ENCODE measurements around the gene ANKEF1.
"Not testable (repeated sequence)": the region's sequence is repeated elsewhere in the genome, so short reads cannot be mapped to it uniquely, and the experiment has no call there.

Gene ANKEF1

DNA sequence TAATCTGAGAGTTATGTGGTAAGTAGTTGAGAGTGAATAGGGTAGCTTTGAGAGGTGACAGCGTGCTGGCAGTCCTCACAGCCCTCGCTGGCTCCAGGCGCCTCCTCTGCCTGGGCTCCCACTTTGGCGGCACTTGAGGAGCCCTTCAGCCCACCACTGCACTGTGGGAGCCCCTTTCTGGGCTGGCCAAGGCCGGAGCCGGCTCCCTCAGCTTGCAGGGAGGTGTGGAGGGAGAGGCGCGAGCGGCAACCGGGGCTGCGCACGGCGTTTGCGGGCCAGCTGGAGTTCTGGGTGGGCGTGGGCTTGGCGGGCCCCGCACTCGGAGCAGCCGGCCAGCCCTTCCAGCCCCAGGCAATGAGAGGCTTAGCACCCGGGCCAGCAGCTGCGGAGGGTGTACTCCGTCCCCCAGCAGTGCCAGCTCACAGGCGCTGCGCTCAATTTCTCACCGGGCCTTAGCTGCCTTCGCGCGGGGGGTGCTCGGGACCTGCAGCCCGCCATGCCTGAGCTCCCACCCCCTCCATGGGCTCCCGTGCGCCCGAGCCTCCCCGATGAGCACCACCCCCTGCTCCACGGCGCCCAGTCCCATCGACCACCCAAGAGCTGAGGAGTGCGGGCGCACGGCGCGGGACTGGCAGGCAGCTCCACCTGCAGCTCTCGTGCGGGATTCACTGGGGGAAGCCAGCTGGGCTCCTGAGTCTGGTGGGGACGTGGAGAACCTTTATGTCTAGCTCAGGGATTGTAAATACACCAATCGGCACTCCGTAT lies 3.2 kb upstream of the ANKEF1 start:
- in situ Hi-C loops (cut with HindIII; ENCODE audit: low sequenced_read_pairs): not testable (repeated sequence)

DNA sequence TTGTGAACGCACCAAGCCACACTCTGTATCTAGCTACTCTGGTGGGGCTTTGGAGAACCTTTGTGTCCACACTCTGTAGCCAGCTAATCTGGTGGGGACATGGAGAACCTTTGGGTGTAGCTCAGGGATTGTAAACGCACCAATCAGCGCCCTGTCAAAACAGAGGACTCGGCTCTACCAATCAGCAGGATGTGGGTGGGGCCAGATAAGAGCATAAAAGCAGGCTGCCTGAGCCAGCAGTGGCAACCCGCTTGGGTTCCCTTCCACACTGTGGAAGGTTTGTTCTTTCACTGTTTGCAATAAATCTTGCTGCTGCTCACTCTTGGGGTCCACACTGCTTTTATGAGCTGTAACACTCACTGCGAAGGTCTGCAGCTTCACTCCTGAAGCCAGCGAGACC lies 2.5 kb upstream of the ANKEF1 start:
- in situ Hi-C loops (cut with HindIII; ENCODE audit: low sequenced_read_pairs): not testable (repeated sequence)

DNA sequence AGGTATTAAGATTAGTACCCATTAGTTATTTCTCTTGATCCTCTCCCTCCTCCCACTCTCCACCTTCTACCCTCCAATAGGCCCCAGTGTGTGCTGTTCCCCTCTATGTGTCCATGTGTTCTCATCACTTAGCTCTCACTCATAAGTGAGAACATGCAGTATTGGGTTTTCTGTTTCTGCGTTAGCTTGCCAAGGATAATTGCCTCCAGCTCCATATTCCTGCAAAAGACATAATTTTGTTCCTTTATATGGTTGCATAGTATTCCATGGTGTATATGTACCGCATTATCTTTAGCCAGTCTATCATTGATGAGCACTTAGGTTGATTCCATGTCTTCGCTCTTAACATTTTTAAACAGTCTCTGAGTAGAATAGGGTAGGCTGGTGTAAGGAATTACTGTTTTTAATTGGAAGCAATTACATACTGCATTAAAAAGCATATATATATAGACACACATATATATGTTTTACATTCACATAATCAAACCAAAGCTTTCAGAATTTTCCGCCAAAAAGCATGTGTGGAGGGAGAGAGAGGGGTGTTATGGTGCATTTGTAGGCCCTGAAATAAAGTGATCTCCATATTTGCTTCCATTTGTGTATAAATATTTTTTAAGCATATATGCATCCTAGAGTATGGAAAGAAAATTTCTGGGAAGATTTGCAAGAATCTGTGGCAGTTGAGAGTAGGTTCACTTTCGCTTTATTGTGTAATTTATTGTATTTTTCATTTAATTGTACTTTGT lies 709 bp upstream of the ANKEF1 start:
- in situ Hi-C loops (cut with HindIII; ENCODE audit: low sequenced_read_pairs): no loop called here

DNA sequence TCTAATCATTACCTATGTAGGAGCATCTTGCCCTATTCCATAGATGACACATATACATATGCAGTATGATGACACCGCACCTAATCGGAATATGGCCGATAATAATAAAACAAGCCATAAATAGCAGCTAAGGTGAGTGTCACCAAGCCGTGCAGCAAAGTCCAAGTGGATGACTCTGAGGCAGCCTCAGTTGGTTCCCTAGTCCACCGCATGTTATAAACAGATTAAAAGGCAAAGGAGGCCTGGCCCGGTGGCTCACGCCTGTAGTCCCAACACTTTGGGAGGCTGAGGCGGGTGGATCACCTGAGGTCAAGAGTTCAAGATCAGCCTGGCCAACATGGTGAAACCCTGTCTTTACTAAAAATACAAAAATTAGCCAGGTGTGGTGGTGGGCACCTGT lies 1.5 kb downstream of the ANKEF1 start:
- in situ Hi-C loops (cut with HindIII; ENCODE audit: low sequenced_read_pairs): not testable (repeated sequence)

DNA sequence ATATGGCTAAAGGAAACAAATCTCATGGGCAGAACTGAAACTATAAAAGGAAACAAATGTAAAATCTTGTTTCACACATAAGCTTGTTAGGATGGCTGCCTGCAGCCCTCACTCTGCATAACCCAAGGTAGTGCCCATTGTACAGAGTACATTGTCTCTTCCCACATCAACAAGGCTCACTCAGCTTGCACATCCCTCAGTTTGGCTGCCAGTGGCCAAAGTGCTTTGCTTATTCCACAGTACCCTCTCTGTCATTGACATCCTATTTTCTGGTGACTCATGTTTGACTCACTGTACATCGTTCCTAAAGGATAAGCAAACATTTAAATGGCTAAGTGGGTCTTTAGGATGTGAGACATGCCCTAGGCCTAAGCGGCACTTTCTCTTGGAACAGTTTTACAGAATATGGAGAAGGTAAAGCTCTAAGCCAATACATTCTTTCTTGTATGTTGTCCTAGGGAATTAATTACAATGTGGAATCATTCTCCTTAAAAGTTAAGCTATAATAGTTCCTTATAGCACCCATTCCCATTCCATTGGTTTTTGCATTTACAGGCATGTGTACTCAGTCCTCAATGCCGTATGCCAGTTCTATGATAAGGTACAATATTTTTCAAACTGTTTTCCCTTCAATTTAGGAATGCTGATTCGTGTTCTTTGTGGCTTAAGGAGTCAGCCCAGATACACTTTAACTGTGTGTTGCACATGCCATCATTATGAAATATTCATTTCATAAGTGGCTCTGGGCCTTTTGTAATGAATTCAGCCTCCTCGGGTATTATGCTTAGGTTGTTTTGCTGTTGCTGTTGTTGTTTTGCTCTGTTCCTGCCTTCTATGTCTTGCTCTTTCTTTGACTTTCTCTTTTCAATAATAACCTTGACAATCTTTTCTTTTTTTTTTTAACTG lies 5.5 kb downstream of the ANKEF1 start:
- in situ Hi-C loops (cut with HindIII; ENCODE audit: low sequenced_read_pairs): no loop called here

DNA sequence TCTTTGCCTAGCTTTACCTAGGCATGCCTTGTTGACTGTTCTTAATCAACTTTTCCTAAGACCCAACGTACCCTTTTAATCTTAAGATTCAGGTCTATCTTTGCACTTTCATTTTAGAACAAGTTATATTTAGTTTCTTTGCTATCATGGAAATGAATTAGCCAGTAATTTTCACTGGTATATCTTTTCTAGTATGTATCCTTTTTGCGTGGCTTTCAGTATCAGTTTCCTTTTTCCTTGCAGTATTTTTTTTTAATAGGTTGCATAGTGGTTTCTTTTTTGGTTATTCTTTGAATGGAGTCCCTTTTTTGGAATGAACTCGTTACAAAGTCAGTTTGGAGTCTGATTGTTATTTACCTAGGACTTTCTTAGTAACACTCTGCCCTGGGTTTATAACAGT lies 7.3 kb downstream of the ANKEF1 start:
- in situ Hi-C loops (cut with HindIII; ENCODE audit: low sequenced_read_pairs): no loop called here

DNA sequence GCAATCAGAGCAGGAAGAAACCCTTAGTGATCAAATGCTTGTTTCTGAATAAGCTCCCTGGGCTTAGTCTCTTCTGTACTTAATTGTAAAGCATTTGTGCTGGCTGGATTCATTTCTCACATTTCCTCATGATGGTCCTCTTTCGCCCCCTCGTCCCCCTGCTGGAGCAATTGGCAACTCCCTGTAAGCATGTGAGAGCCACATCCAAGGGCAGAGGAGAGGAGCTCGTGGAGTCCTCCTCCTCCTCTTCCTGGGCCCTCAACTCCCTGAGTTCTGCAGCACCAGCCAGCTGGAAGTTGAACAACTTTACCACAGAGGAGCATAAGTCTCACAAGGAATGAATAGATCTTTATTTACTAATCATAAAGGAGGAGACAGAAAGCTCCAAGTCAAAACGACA lies 12.6 kb downstream of the ANKEF1 start:
- in situ Hi-C loops (cut with HindIII; ENCODE audit: low sequenced_read_pairs): no loop called here

DNA sequence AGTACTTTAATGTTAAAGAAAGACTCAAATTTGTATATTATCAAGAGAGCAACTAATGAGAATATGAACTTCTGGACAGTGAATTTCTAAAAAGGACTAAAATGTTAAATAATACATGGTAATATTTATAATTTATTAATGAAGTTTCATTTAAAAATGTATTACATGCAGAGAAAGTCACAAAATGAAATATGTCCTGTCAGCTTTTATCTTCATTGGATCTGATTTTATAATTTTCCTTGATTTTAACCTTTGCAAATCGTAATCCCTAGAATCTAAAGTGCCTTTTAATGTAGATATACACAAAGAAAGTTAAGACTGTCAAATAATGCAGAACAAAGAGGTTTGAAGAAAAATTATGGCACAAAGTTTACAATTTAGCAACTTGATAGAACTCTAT lies 16.4 kb downstream of the ANKEF1 start:
- in situ Hi-C loops (cut with HindIII; ENCODE audit: low sequenced_read_pairs): no loop called here

DNA sequence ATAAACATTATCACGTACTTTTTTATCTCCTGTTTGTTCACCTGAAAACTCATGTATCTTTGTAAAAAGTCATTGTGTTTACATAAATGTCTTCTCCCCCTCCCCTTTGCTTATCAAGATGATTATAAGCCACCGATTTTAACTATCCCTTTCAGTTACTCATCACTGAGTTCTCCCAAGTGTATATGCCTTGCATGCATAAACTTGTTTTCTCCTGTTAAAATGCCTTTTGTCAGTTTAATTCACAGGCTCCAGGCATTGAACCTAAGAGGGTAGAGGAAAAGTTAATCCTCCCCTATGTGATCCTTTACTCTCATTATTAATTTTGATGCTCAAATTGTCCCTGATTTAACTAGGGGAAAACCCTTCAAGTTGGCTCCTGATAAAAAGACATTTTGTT lies 24.2 kb downstream of the ANKEF1 start:
- in situ Hi-C loops (cut with HindIII; ENCODE audit: low sequenced_read_pairs): no loop called here

DNA sequence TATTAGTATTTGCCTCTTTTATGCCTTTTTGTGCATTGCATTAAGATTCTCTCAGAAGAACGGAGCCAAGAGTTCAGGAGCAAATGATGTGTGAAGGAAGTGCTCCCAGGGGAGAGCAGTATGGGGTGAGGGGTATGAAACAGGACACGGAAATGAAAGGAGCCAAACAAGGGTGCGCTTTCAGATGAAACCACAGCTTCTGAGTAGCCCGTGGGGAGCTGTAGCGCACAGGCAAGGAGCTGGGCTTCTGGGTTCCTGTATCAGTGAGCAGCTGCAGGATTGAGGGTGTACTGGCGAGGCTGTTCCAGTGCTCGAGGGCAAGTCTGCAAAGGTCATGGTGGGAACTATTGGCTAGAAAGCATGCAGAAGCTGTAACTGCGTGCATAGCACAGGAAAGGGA lies 25.4 kb downstream of the ANKEF1 start:
- in situ Hi-C loops (cut with HindIII; ENCODE audit: low sequenced_read_pairs): no loop called here

DNA sequence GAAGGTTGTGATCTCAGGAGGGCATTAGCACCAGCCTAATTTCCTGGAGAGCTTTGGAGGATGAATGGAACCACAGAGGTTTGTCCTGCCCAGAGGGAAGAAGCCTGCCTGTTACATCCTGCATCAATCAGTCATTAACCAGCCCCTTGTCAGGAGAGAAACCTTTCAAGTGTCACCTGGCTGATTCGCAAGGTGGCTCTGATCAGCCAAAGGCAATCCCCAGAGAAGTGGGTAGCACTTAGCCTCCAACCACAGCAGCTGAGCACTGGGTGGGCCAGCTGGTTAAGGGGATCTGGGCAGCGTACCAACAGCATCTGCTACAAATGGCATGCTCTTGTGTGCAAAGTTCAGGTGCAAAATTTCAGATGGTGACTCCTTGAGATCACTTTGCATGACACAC lies 26.9 kb downstream of the ANKEF1 start:
- in situ Hi-C loops (cut with HindIII; ENCODE audit: low sequenced_read_pairs): no loop called here

DNA sequence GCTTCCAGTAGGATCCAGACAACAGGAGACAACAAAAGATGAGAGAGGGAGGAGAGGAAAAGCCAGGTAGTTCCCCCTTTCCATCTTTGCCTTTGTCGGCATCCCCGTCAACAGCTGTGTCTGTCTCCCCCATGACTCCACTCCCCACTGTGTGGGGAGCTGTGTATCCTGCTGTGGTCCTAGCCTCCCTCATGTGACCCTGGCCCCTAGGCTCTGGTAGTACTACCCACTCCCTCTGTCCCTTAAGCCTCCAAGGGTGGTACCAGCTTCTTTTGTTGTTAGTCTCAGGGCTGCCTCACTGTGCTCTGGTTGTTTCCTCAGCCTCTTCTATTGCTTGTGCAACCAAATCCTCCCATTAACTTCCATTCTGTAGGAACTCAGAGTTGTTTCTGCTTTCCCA lies 28.7 kb downstream of the ANKEF1 start:
- in situ Hi-C loops (cut with HindIII; ENCODE audit: low sequenced_read_pairs): no loop called here

DNA sequence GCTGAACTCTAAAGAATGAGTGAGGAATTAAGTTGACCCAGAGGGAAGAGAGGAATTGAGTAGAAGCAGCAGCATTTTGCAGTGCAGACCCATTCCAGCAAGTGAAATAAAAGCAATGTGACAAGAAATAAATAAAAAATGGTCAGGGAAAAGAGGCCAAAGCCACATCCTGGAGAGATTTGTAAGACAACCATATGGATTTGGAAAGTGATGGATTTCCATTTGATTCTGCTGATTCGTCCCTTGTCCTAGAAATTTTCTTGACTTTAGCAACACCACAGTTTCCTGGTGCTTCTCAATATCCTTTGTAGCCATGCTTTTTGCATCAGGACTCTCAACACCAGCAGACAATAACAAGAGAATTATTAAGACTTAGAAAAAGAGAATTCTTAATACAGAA lies 29.8 kb downstream of the ANKEF1 start:
- in situ Hi-C loops (cut with HindIII; ENCODE audit: low sequenced_read_pairs): no loop called here

DNA sequence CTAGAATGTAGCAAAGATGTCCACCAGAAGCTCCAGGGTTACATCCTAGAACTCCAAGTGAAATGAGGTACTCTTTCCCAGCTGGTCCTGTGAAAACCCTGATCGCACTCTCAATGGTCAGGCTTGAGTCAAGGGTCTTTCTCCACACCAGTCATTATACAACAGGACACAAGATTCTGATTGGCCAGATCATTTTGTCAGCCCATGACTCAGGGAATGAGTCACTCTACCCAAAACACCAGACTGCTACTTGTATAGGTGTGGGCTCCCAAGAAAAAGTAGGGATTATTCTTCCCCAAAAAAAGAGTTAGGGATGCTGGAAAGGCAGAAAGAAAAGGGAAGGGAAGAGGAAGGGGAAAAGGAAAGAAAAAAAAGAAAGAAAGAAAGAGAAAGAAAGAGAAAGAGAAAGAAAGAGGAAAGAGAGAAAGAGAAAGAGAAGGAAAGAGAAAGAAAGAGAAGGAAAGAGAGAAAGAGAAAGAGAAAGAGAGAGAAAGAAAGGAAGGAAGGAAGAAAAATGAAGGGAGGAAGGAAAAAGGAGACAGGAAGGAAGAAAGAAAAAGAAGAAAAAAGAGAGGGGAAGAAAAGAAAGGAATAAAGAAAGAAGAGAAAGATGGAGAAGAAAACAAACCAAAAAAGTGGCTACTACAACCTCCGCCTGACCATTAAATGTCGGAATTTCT lies 30.5 kb downstream of the ANKEF1 start:
- in situ Hi-C loops (cut with HindIII; ENCODE audit: low sequenced_read_pairs): no loop called here

DNA sequence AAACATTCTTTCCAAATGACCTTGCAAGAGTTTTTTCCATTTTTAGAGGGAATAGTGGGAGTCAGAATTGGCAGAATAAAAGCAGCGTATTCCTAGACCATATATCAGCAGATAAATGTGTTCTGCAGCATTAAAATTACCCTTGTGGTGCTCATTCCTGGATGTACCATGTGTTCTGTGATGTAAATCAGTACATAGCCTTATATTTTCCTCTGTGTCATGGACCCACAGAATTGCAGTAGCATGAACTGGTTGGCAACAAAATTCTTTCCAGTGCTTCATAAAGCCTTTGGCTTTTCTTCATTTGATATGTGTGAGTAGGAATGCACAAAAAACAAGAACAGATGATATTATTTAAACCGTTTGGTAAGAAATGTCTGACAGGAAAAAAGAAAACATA lies 32.5 kb downstream of the ANKEF1 start:
- in situ Hi-C loops (cut with HindIII; ENCODE audit: low sequenced_read_pairs): no loop called here

DNA sequence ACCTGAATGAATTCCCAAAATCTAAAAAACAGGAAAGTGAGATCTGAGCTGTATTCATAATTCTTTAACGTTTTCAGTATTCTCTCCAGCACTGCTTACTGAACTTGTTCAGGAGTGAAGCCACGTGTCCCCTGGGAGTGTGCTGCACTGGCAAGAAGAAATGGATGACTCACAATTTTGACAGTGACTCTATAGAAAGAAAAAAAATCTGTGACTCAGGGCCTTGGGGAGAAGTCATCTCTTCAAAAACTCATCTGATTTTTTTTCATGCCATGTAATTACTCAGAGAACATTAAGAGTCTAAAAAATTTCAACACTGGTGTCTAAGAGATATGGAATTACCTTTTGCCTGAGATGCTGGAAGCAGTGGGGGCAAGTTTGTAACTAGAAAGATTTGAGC lies 39.7 kb downstream of the ANKEF1 start:
- in situ Hi-C loops (cut with HindIII; ENCODE audit: low sequenced_read_pairs): no loop called here

DNA sequence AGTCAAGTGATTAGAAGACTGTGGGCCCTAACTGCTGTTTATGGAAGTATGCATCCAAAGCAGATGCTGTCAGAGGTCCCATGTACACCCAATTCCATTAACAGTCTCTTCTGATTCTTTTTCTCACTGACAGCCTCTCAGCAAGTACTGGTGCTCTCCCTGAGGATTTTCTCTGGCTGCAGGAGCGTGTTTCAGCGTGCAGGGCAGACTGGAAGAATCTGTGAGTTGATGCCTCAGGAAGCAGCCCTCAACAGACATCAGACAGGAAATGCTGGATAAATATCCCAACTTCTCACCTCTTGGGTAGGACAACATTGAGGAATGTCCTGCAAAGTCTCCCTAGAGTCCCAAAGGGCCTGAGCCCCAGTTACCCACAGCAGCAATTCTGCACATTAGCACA lies 40.8 kb downstream of the ANKEF1 start:
- in situ Hi-C loops (cut with HindIII; ENCODE audit: low sequenced_read_pairs): no loop called here

DNA sequence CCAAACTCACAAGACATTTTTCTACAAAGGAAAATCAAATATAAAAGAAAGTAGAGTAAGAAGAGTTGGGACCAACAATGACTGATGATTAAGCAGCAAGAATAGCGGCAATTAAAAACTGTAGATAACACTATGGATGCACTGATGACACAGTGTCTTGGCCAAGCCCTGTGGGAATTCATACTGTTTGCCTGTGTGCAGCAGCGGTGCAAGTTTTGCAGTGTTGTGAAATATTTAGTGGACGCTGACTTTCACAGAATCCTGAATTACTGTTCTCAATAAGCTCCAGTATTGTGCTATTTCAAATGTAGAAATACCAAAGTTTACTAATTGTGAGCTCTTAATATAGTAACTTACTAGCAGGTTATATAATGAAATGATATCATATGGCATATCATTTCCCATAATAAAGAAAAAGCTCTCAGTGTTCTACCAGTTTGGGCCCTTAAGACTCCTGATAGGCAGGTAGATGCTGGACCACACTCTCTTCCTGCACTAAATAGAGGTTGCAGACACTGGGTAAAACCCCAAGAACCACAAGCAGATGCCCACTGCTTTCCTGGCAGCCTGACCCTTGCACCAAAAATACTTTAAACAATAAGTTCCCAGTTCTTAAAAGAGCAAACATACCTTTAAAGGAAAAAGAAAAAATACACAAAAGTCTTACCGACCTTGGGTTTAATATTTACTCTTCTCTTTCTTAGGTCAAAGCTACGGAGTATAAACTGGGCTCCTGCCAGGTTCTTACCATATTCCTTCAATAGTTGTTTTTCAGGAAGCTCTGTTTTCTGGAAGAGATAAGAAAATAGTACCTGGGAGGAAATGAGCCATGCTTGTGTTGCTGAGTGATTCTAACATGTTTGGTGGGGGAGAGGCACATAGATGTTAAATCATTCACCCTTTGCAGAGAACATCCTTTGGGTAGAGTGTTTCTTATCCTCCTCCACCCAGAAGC lies 41.6 kb downstream of the ANKEF1 start:
- in situ Hi-C loops (cut with HindIII; ENCODE audit: low sequenced_read_pairs): no loop called here

DNA sequence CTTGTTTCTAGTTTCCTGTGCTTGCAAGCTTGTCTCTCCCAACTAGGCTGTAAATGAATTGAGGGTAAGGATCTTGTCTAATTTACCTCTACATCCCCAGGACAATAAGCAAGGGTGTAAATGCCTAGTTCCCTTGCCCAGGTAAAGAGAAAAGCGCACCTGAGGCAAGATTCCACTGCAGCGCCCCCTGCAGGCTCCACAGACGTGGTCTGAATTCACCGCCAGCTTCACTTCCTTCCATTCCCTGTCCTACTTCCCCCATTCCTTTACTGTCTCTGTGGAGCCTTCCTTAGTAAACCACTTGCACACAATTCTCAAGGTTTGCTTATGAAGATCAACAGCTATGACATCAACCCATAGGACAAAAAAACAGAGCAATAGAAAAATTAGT lies 42.3 kb downstream of the ANKEF1 start:
- in situ Hi-C loops (cut with HindIII; ENCODE audit: low sequenced_read_pairs): no loop called here

DNA sequence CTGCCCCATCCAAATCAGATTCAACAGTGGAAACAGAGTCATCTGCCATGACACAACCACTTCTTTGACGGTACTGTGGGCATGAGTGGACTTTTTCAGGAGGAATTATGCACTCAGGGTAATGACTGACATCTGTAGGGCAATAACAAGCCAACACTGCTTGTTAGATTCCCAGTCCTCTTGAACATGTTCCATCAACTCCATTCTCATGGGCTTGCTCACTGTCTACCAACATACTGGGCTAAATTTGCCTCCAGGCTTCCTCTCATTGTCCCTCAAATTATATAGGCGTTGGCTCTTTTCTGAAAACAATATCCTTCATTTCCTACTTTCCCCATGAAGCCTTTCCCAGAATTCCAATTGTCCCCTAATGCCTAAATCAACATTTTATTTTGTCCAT lies 43.1 kb downstream of the ANKEF1 start:
- in situ Hi-C loops (cut with HindIII; ENCODE audit: low sequenced_read_pairs): no loop called here

Data from DLD1 (cell line).